ENCODE results near the gene TTC7B.

Gene TTC7B

DNA sequence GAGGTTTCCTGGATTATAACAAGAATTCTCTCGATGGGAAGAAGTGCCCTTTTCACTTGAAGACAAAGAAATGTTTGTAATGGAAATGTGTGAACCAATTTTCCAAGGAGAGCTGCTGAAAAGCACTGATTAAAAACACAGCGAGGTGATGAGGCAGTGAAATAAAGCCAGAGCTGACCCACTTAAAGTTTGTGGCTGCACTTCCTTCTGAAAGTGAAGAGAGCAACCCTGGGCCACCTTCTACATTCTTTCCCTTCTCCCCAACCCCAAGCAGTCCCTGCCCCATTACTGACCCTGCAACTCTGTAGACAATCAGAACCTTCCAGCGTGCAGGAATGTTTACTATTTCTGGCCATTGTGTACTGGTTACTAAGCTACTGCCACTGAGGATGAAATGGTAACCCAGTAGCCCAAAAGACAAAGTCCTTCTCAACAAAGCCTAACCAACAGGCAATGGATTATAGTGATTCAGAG lies 173.9 kb downstream of the TTC7B start:
- no peak for DNase-seq

DNA sequence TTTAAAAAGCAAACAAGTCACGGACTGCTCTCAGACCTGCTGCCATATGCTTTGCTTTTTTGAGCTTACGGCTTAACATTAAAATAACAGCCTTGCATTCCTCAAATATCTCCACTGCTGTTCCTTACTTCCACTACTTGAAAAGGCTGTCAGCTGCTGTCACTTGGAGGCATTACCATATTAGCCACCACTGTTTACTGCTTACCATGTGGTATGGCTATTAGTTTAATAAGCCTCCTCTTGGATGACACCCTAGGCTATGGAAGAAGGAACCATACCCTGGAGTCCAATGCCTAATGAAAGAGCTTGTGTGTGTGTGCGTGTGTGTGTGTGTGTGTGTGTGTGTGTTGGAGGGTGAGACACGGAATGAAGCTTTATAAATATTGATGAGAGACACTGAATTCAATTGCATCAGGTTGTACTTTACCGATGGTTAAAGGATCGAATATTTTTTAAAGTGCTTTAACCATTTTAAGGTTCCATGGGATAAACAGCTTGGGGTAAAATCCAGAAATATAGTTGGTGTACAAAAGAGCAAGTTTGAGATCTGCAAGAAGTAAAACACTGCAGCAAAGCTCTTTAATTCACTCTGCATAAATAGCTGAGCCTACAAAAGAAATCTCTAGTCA lies 174.5 kb downstream of the TTC7B start:
- DNase-seq: no peak

DNA sequence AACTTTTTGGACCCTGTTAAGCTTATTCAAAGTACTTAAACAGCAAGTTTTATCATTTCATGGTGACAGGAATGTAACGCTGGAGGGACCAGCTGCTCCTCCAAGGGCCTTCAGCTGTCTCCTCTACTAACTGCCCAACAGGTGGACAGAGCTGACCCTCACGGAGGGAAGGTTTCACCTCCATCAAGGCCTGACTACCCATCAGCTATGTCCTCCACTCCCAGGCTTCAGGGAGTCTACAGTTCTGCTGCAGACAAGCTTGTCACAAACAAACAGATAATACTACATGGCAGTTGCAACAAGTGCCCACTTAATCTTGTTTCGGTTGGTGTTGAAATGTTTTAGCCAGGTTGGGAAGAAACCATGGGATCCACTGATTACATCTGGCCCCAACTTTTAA lies 175.1 kb downstream of the TTC7B start:
- DNase-seq: no peak

DNA sequence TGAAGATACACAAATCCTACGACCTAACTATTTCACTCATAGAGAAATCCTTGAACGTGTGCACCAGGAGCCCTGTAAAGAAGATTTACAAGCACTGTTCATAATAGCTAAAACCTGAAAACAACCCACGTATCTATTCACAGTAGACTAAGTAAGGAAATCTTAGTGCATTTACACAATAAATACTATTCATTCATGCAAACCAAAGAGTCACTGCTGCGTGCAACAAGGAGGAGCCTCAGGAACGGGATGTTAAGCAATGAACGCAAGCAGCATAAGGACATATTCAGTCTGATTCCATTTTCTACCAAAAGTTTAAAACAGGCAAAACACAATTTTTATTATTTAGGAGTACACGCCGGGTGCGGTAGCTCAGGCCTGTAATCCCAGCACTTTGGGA lies 176.6 kb downstream of the TTC7B start:
- DNase-seq: no peak

DNA sequence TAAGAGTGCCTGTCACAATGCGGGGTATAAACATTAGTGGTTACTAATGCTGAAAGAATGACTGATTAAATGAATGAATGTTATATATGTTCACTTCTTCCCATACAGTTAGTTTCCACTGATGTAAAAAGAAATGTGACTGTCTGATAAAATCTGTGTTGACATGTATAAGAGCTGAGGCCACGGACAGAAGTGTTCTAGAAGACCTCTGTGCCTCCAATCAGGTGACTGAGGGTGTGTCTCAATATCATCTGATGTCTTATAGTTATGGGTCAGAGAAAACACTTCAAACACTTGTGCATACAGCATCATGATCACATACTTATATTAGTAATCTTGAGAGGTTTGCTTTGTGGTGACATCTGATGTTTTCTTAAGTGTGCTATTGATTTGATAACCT lies 183.4 kb downstream of the TTC7B start:
- DNase-seq: peak; percentile 59

DNA sequence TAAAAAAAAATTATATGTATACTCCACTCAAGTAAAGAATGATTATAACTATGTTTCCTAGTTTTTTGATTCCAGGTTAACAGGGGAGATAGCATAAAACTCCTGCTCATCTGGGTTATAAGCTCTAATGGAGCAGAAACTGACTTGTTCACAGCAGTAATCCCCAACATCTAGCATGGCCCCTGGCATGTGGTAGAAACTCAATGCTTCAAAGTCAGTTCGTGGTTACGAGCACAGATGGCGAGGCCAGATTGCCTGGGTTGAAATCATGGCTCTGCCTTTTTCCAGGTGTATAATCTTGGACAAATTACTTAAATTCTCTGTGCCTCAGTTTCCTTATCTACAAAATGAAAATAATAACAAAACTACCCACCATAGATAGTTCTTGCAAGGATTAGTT lies 183.8 kb downstream of the TTC7B start:
- DNase-seq: peak; percentile 92

DNA sequence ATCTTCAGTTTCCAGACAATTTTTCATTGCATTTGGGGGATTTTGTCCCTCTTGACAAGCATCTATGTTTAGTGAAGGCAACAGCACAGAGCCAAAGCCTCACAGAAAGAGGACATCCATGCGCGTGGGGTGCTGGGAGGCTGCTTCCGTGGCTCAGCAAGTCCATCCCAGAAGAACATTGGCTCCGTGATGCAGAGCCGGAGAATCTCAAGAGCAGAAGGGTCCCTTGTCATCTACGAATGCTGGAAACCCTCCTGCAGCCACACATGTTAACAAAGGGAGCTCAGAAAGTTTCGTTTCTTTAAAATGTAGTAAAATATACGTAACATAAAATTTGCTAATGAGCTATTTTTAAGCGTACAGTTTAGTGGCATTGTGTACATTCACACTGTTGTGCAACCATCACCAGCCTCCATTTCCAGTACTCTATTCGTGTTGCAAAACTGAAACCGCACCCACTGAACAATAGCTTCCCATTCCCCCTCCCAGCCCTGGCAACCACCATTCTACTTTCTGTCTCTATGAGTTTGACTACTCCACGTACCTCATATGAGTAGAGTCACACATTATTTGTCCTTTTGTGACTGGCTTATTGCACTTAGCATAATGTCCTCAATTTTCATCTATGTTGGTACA lies 185.9 kb downstream of the TTC7B start:
- DNase-seq: no peak

DNA sequence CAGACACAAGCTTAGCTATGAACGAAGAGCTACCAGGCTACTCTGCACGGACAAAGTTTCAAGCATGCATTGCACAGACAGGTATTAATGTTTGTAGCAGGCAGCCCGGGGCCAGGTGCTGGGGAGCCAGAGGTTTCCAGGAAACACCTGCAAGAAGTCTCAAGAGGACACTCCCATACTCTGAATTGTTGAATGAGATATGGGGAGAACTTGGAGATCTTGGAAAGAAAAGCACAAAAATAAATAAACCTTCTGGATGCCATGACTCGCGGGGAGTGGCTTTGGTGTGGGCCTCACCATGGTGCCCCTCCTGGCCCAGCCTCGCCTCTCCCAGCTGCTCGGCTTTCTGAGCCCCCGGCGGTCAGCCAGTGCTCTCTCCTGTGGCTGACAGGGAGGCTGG lies 186.8 kb downstream of the TTC7B start:
- no peak for DNase-seq

DNA sequence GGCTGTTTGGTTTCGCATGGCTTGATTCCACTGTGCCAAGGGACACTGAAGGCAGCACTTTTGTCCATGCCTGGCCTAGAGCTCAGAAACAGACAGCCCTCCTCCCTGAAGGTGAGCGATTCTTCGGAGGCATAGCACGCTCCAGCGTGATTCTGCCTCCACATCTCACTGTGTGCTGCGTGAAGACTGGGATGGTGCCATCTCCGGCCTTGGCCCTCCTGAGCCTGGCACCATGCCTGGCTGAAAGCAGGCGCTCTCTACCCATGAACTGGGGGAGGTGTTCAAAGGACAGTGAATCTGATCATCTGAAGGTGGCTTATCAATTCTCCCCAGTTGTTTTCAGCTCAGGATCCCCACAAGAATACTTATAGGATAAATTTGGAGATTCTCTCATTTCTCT lies 187.4 kb downstream of the TTC7B start:
- no peak for DNase-seq

DNA sequence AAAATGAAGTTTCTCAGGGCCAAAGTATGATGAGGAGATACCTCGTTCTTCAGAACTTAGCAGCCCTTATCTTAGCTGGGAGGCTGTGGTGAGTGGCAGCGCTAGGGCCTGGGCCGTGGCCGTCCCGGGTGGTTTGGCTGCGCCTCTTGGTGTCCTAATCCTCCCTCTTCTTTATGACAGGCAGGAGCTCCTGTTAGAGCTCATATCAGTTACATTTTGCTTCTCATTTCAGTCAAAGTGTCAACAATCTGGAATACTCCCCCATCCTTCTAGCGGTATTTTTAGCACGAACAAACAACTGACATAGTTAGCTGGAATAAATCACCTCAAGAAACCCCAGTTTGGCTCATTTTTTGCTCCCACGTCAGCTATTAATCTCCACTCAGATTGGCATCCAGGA lies 188.8 kb downstream of the TTC7B start:
- peak; percentile 64 for DNase-seq

DNA sequence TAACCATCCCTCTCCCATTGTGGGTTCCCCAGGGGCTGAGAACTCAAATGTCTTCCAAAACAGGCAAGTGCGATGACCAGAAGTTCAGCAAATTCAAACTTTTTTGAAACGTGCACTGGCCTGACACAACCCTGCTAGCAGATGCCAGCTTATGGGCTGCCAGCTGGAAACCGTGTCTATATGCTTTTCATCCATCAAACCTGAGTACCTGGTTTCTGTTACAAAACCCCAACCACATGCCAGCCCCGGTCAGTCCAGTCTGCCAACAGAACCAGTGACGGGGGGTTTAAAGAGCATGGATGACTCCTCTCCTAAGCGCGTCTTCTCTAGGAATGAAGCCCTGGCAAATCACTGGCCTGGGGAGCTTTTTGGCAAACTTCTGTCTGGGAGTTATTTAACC lies 189.7 kb downstream of the TTC7B start:
- DNase-seq: peak; percentile 76

DNA sequence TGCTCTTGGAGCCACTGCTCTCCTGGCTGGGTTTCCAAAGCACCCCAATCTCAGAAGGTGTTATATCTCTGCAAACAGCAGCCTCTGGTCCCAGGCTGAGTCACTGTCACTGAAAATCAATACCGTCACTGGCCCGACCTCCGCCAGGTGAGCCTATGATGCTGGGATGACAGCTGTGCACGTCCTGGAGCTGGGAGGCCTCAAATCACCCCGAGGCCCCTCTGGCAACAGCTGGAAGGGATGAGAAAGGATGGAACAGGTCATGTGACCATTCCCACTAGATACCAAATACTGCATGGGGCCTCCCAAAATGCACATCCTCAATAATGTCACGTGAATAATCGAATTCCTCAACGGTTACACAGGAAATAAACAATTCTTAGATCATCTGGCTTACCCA lies 190.8 kb downstream of the TTC7B start:
- DNase-seq: peak; percentile 100

DNA sequence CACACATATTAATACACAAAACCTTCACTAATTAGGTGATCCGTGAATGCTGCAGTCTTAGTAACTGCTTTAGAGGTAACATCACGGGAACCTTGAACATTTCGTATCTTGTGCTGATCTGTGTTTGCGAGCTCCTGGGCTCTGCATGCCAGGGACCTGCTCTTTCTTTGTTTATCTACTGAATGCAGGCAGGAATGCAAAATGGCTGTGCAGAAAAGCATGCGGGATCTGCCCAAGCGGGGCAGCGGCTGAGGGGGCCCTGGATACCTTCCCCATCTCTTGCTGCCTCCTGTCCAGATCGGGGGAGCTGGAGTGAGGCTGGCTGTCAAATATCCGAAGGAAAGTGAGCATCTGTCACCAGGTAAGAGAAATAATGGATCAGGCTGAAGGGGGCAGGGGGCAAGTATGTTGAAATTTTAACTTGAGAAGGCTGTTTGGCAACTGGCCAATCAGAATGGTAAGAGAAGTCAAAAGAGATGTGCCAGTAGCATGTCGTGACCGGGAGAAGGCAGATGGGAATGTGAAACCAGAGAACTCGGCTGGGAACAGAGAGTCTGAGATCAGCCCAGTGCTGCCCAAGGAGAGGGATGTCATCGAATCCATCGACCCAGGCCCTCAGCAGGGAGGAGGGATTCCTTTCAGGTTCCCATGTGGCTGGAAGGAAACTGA lies 191.4 kb downstream of the TTC7B start:
- peak; percentile 100 for DNase-seq

DNA sequence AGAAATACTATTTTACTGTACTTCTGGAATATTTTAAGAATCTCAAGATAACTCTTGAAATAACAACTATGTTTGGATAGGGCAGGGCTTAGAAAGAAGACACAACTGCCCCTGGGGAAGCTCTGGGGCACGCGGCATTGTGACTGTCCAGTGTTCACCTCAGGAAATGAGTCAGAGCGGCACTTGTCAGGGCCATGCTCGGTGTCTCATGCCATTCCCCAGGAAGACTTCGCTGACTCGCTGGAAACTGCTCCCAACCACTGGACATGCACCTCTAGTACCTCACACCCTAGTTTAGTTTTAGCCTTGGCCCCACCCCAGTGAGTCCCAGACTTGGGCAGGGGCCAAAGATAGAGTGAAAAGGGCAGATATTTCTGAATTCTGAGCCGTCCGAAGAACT lies 192.0 kb downstream of the TTC7B start:
- no peak for DNase-seq

DNA sequence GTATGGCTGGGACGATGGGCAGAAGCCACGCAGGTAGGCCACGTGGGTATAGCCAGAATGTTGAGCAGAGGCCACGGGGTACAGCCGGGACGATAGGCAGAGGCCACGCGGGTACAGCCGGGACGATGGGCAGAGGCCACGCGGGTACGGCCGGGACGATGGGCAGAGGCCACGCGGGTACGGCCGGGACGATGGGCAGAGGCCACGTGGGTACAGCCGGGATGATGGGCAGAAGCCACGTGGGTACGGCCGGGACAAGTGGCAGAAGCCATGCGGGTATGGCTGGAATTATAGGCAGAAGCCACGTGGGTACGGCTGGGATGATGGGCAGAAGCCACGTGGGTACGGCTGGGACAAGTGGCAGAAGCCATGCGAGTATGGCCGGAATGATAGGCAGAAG lies 195.0 kb downstream of the TTC7B start:
- no peak for DNase-seq

DNA sequence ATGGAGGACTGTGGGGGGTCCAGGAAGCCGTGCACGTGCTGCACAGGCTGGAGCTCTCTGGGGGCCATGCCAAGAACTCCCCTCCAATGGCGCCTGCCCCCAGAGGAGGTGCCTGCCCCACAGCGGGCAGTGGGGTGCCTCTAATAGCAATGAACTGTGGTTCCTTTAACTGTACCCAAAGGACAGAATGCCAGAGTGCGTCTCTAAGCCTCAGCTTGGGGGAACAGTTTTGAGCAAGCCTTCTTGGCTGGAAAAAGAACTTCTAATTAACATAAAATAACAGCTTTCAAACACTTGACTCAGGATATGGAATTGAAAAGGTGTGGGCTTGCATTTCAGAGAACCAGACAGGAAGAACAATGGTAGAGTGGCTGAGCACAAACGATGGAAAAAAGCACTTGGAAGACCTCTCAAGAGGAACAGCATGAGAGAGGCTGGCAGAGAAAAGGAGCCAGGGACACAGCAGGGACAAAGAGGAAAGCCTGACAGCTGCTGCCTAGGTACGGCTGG lies 195.6 kb downstream of the TTC7B start:
- no peak for DNase-seq

DNA sequence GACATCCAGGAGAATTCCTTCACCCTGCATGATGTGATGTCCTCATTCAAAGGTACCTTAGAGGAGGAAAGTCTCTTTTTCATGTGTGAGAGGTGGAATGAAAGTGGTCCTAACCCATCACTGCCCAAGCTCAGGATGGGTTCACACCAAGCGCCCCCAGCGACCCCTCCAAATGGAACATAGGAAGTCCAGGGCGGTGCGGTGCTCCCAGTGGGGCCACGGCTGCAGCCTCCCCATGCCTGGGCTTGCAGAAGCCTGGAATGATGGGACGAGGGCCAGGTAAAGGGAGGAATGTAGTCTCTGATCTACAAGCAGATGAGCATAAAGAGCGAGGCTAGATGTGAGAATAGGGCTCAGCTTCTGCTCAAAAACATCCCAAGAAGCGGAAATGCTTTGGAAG lies 196.3 kb downstream of the TTC7B start:
- DNase-seq: no peak

DNA sequence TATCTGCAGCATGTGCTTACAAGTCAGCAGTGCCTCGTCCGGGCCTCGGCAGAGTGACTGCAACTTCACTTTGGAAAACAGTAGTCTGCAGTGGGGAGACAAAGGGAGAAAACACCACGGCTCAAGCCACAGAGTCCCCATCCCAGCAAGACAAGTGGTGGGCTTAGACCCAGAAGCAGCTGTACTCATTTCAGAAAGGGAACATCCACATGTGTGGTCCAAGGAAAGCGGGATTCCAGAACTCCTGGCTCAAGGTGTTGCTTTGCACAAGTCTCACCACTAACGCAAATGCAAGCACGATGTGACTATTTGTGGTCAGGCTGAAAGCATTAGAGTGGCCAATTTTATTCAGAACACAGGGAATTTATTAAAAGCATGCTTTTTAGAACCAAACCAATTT lies 198.3 kb downstream of the TTC7B start:
- DNase-seq: no peak

DNA sequence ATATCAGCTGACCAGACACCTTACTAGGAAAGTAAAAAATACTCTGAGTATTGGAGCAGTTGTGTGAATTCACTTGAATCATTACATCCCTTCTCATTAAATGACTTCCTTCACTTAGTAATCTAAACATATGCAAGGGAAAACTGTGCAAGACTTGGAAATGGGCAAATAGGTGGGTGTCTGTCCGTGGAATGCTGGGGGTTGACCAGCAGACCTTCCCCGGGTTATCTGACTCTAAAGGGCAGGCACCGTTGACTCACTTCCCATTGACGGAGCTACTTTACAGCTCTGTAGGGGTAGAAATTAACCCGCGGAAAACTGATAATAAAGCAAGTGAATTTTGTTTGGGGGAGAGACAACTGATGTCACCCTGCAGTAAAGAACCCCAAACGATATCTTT lies 199.3 kb downstream of the TTC7B start:
- no peak for DNase-seq

DNA sequence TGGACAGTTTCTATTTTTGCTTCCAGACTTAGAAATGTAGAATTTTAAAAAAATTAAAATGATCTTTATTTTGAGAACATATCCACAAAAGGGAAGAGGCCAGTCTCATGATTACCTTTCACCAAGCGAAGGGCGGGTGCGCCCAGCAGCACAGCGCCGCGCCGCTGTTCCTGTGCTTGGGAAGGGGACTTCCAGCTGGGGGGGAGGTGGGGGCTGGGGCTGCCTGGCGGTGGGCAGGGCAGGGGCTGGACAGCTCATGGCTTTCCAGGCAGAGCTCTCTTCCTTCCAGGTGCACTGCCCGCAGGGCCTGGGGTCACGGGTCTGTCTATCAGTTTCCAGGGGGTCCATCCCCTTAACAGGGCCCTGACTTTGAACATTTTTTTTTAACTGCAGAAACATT lies 199.9 kb downstream of the TTC7B start:
- no peak for DNase-seq

DNA sequence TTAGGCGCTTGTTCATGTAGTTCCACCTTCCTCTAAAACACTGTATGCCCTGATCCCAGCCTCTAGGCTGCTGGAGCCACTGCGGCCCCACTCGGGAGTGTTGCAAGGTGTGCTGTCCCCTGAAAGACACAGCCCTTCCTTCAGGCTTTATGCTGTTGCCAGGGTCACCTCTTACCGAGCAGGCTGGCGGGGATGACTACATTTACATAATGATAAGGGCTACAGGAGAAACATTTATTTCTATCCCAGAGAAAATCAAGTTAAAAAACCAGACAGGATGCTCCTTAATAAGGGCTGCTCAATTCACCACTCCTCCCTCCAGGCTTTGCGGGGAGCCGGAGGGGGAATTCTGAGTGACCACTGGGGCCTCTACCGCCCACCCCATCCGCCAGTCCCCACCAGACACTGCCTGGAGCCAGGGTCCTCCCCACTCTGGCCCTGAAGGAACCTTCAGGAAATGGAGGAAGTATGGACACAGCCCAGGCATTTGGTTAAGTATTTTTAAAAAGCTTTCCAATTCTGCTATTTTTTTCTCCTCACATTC lies 200.6 kb downstream of the TTC7B start:
- no peak for DNase-seq

DNA sequence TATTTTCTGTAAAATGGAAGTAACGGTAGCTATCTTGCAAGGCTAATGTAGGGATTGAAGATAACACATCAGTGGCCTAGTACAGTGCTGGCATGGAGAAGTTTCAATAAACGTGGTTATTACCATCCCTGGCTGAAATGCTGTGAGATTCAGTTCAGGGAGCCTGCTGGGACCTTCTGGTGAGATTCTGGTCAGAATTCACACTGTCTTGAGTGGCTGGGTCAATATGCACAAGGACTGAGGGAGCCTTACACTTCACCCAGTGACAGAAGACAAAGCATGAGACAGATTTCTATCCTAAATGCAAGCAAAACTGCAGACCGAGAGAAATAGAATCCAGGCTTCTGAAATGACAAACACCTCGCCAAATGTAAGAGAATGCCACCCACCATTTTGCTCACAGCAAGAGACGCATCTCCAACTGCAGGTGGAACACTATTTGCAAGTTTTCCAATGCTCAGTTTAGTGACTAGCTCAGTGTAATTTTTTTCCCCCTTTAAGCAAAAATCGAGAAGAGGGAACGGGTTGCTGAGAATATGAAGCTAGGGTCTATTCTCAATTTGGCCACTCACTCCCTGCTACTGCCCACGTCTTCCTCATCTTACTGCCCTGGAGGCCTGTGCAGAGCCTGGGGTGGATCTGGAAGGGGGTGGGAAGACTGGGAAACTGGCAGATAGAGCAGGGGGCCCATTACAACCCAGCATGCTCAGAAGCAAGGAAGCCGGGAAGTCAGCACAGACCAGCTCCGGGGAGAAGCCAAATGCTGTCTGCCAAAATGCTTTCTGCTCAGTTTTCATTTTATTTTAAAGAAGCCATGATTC lies 201.3 kb downstream of the TTC7B start:
- no peak for DNase-seq

DNA sequence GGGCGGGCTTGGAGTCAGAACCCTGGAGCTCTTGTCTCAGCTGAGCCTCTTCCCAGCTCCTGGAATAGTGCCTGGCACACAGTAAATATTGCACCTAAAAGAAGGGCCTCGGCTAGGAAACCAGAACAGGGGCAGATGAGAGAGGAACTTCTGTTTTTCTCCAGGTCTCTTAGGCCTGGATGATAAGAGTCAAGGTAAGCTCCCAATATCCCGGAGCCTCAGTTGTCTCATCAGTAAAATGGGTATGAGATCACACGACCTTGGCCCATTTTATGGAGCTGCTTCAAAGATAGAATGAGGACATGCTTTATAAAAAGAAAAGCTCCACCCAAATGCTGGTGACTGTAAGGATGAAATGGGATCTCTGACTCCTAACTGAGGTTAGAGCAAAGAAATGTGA lies 202.2 kb downstream of the TTC7B start:
- no peak for DNase-seq

Data from NCI-H2171 treated with DMSO at 0.1 percent for 48 hours (cell line).